ENCODE results near the gene CCDC197.

CCDC197 gene

DNA sequence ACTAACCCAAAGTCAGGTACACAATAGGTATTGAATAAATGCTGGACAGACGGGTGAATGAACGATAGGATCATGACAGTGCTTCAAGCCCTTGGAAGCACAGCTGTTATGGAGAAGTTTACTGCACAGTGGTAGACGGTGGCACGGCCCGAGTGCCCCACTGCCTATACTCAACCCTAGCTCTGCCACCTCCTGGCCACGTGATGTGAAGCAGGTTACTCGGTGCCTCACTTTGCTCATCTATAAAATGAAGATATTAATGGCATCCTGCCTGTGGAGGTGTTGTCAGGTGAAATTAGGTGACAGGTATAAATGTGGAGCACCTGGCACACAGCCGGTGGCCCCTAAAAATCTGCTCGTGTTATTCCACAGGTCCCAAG lies 26.5 kb upstream of the CCDC197 start:
- no peaks in the 10 kb centered on the region for H3K9me3 ChIP-seq (ENCODE audit: insufficient read depth, low read length)
- no peaks in the 10 kb centered on the region for H3K36me3 ChIP-seq (replicated peaks; ENCODE audit: low read depth, low read length)
- peaks cover 96% of the 10 kb centered on the region for H3K4me1 ChIP-seq (ENCODE audit: low read length)
- H3K4me2 ChIP-seq (ENCODE audit: low read length), result peak overlapping the region; percentile 94
- H3K27ac ChIP-seq (ENCODE audit: low read length), result peak overlapping the region; percentile 83
- no peaks in the 10 kb centered on the region for H3K79me2 ChIP-seq (ENCODE audit: low read length)
- H3K4me3 ChIP-seq (ENCODE audit: low read length), result peak overlapping the region; percentile 76
- no peaks in the 10 kb centered on the region for H4K20me1 ChIP-seq (ENCODE audit: insufficient read depth, low read length)
- no peak for TF ChIP-seq EZH2phosphoT487 (IDR thresholded peaks at IDR 0.05; ENCODE audit: low read depth)
- TF ChIP-seq, protein P1, sequence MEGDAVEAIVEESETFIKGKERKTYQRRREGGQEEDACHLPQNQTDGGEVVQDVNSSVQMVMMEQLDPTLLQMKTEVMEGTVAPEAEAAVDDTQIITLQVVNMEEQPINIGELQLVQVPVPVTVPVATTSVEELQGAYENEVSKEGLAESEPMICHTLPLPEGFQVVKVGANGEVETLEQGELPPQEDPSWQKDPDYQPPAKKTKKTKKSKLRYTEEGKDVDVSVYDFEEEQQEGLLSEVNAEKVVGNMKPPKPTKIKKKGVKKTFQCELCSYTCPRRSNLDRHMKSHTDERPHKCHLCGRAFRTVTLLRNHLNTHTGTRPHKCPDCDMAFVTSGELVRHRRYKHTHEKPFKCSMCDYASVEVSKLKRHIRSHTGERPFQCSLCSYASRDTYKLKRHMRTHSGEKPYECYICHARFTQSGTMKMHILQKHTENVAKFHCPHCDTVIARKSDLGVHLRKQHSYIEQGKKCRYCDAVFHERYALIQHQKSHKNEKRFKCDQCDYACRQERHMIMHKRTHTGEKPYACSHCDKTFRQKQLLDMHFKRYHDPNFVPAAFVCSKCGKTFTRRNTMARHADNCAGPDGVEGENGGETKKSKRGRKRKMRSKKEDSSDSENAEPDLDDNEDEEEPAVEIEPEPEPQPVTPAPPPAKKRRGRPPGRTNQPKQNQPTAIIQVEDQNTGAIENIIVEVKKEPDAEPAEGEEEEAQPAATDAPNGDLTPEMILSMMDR (IDR thresholded peaks at IDR 0.05; ENCODE audit: low read depth, low read length), result peak; percentile 89
- H2AFZ ChIP-seq (ENCODE audit: low read depth, low read length), result no peak overlapping the region
- H3K9ac ChIP-seq (ENCODE audit: low read length), result peak overlapping the region; percentile 77
- H3K27me3 ChIP-seq (ENCODE audit: low read depth, low read length), result peaks cover 22% of the 10 kb centered on the region

DNA sequence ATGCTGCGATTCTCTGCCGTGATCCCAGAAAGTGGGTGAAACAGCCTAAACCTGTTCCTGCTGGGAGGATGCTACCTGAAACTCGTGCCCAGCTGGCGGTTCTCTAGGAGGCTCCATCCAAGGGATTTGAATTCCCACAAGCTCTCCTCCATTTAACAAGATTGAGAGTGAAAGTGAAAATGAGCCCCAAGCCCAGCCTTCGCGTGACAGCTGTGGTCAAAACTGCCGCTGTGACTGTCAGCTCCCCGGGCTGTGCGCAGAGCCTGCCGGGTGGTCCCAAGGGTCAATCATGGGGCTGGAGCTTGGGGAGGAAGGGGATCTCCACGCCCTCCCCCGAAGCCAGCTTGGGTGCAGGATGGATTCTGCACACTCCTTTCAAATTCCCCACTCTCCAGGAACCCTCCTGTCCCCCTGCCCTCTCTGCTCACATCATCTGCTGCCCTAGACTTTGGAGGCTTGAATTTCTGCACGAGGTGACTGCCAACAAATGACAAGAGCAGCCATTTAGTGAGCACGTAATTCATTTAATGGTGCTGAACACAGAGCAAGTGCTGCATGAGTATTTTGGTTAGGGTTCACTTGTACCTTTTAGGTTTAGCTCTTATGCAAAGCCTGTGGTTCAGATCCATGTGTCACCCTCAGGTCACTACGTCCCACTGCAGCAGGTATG lies 26.0 kb upstream of the CCDC197 start:
- no peaks in the 10 kb centered on the region for H3K9me3 ChIP-seq (ENCODE audit: insufficient read depth, low read length)
- H3K4me1 ChIP-seq (ENCODE audit: low read length), result peaks cover 96% of the 10 kb centered on the region
- TF ChIP-seq EZH2phosphoT487 (IDR thresholded peaks at IDR 0.05; ENCODE audit: low read depth), result no peak
- TF ChIP-seq, protein P1 (IDR thresholded peaks at IDR 0.05; ENCODE audit: low read depth, low read length), result peak; percentile 12; the same call in 1 of the 2 replicates
- H3K79me2 ChIP-seq (ENCODE audit: low read length), result no peaks in the 10 kb centered on the region
- peak overlapping the region; percentile 76 for H3K4me3 ChIP-seq (ENCODE audit: low read length)
- H3K36me3 ChIP-seq (replicated peaks; ENCODE audit: low read depth, low read length), result no peaks in the 10 kb centered on the region
- no peak overlapping the region for H2AFZ ChIP-seq (ENCODE audit: low read depth, low read length)
- H4K20me1 ChIP-seq (ENCODE audit: insufficient read depth, low read length), result no peaks in the 10 kb centered on the region
- peak overlapping the region; percentile 83 for H3K27ac ChIP-seq (ENCODE audit: low read length)
- peaks cover 17% of the 10 kb centered on the region for H3K27me3 ChIP-seq (ENCODE audit: low read depth, low read length)
- H3K4me2 ChIP-seq (ENCODE audit: low read length), result peak overlapping the region; percentile 94
- peak overlapping the region; percentile 77 for H3K9ac ChIP-seq (ENCODE audit: low read length)

DNA sequence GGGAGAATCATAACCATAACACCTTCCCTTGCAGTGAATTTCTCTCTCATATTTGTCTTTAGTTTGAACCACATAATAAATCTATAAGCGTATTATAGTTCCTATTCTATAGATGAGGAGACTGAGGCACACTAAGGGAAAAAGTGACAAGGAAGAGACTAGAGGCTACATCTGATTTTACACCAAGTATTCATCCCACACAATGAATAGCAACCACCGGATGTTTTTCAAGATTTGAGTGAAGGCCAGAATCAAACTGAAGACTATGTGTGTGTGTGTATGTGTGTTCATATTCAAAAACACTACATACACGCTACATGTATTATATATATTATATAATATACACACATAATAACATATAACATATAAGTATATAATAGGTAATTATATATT lies 25.5 kb upstream of the CCDC197 start:
- no peaks in the 10 kb centered on the region for H3K79me2 ChIP-seq (ENCODE audit: low read length)
- H4K20me1 ChIP-seq (ENCODE audit: insufficient read depth, low read length), result no peaks in the 10 kb centered on the region
- H3K4me3 ChIP-seq (ENCODE audit: low read length), result peak overlapping the region; percentile 76
- TF ChIP-seq, protein P1 (IDR thresholded peaks at IDR 0.05; ENCODE audit: low read depth, low read length), result no peak
- no peak for TF ChIP-seq EZH2phosphoT487 (IDR thresholded peaks at IDR 0.05; ENCODE audit: low read depth)
- H3K27ac ChIP-seq (ENCODE audit: low read length), result peak overlapping the region; percentile 83
- no peaks in the 10 kb centered on the region for H3K9me3 ChIP-seq (ENCODE audit: insufficient read depth, low read length)
- H3K4me1 ChIP-seq (ENCODE audit: low read length), result peaks cover 96% of the 10 kb centered on the region
- no peaks in the 10 kb centered on the region for H3K36me3 ChIP-seq (replicated peaks; ENCODE audit: low read depth, low read length)
- peaks cover 11% of the 10 kb centered on the region for H3K27me3 ChIP-seq (ENCODE audit: low read depth, low read length)
- H3K4me2 ChIP-seq (ENCODE audit: low read length), result peak overlapping the region; percentile 94
- H3K9ac ChIP-seq (ENCODE audit: low read length), result peak overlapping the region; percentile 77
- no peak overlapping the region for H2AFZ ChIP-seq (ENCODE audit: low read depth, low read length)

DNA sequence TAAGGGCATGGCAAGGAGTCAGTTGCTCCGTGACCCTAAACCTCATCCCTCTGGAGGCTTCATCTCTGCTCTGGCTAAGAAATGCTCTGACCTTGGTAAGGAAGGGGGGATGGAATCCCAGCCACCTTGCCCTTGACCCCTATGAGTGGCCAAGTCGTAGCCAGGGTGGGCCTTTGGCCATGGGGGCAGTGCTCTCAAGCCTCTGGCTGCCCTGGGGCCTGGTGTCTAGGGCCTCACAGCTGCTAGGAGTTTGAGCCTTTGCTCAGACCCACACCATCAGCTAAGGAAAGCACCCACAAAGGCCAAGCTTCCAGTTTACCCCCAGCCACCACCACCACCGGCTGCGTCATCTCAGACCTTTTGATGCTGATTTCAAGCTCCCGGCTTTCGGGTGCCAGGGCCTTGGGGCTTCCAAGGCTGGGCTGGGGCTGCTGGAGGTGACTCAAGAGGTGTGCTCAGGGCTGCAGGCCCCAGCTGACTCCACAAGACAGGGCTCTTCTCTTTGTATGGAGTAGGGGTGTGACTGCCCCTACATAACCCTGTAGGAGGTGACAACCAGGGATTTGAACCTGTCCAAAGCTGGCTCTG lies 24.4 kb upstream of the CCDC197 start:
- H3K9ac ChIP-seq (ENCODE audit: low read length), result no peak overlapping the region
- H3K27me3 ChIP-seq (ENCODE audit: low read depth, low read length), result peaks cover 8% of the 10 kb centered on the region; the same call in 1 of the 2 replicates
- H3K27ac ChIP-seq (ENCODE audit: low read length), result no peak overlapping the region
- no peak for TF ChIP-seq EZH2phosphoT487 (IDR thresholded peaks at IDR 0.05; ENCODE audit: low read depth)
- TF ChIP-seq, protein P1 (IDR thresholded peaks at IDR 0.05; ENCODE audit: low read depth, low read length), result no peak
- no peaks in the 10 kb centered on the region for H3K79me2 ChIP-seq (ENCODE audit: low read length)
- peaks cover 5% of the 10 kb centered on the region; the same call in 1 of the 2 replicates for H3K9me3 ChIP-seq (ENCODE audit: insufficient read depth, low read length)
- no peak overlapping the region for H3K4me2 ChIP-seq (ENCODE audit: low read length)
- H3K4me1 ChIP-seq (ENCODE audit: low read length), result peaks cover 97% of the 10 kb centered on the region
- H2AFZ ChIP-seq (ENCODE audit: low read depth, low read length), result no peak overlapping the region
- H3K4me3 ChIP-seq (ENCODE audit: low read length), result no peak overlapping the region
- H3K36me3 ChIP-seq (replicated peaks; ENCODE audit: low read depth, low read length), result peaks cover 3% of the 10 kb centered on the region
- H4K20me1 ChIP-seq (ENCODE audit: insufficient read depth, low read length), result no peaks in the 10 kb centered on the region
